NOMO-1 (cell line): ENCODE data around the gene CLDN18.

Source experiments
- DNase-seq, 2 experiments: peaks; one replicate each; lab custom pipeline; 2025; ENCODE audit not compliant: unreplicated experiment in 2 of 2; lab: John Stamatoyannopoulos, UW

Gene CLDN18

DNA sequence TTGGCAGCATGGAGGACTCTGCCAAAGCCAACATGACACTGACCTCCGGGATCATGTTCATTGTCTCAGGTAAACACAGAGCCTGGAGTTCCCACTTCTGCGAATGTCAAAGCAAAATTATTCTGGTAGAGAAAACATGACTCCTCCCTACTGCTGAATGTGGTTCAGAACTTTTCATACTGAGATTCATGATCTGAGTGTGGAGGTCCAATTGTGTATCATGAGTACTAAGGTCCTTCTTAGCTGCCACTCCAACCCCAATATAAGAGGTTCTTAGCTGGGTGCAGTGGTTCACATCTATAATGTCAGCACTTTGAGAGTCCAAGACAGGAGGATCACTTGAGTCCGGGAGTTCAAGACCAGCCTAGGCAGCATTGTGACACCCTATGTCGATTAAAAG is 13.8 kb downstream of the CLDN18 start:
- DNase-seq = no peak

DNA sequence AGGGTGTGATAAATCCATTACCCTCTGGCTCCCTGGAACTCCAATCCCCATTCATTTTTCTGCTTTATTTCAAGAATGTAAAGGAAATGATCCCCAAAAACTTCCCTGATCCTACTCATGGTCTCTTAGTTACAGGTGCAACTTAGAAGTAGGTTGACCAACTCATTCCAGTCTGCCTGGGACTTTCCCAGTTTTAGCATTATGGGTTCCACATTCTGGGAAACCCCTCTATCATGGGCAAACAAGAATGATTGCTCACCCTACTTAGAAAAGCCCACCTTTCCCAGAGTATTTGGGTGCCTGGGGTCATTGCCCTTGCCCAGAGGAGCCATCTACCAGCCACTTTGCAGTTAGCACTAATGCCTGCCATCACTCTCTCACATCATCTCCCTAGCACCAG is 15.6 kb downstream of the CLDN18 start:
- no peak for DNase-seq

DNA sequence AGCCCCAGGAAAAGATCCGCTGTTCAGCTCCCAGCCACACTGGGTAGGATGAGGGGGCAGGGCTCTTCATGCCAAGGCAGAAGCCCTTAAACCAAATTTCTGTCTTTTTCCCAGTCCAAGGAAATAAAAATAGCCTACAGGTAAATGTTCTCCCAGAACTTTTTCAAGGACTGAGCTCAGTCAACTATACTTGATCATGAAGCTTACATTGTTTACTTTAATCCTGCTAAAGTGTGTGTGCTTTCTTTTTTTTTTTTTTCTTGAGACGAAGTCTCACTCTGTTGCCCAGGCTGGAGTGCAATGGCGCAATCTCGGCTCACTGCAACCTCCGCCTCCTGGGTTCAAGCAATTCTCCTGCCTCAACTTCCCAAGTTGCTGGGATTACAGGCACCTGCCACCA is 17.9 kb downstream of the CLDN18 start:
- DNase-seq = no peak

DNA sequence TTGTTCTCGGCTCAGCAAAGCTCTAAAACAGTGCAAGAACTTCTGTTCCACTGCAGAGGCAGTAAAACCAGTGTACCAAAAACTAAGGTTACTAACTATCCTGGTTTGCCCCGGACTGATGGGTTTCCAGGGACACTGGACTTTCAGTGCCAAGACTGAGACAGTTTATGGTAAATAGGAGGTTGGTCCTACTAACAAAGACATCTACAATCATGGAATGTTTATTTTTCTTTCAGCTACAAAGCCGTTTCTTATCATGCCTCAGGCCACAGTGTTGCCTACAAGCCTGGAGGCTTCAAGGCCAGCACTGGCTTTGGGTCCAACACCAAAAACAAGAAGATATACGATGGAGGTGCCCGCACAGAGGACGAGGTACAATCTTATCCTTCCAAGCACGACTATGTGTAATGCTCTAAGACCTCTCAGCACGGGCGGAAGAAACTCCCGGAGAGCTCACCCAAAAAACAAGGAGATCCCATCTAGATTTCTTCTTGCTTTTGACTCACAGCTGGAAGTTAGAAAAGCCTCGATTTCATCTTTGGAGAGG is 20.8 kb downstream of the CLDN18 start:
- no peak for DNase-seq

DNA sequence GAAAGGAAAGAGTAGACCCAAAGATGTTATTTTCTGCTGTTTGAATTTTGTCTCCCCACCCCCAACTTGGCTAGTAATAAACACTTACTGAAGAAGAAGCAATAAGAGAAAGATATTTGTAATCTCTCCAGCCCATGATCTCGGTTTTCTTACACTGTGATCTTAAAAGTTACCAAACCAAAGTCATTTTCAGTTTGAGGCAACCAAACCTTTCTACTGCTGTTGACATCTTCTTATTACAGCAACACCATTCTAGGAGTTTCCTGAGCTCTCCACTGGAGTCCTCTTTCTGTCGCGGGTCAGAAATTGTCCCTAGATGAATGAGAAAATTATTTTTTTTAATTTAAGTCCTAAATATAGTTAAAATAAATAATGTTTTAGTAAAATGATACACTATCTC is 21.6 kb downstream of the CLDN18 start:
- no peak for DNase-seq

DNA sequence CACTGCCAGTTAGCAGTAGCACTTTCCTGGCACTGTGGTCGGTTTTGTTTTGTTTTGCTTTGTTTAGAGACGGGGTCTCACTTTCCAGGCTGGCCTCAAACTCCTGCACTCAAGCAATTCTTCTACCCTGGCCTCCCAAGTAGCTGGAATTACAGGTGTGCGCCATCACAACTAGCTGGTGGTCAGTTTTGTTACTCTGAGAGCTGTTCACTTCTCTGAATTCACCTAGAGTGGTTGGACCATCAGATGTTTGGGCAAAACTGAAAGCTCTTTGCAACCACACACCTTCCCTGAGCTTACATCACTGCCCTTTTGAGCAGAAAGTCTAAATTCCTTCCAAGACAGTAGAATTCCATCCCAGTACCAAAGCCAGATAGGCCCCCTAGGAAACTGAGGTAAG is 22.6 kb downstream of the CLDN18 start:
- DNase-seq = no peak

DNA sequence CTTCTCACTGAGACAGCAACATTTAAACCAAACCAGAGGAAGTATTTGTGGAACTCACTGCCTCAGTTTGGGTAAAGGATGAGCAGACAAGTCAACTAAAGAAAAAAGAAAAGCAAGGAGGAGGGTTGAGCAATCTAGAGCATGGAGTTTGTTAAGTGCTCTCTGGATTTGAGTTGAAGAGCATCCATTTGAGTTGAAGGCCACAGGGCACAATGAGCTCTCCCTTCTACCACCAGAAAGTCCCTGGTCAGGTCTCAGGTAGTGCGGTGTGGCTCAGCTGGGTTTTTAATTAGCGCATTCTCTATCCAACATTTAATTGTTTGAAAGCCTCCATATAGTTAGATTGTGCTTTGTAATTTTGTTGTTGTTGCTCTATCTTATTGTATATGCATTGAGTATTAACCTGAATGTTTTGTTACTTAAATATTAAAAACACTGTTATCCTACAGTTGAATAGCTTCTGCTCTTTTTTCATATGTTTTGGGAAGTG is 23.3 kb downstream of the CLDN18 start:
- DNase-seq = no peak

DNA sequence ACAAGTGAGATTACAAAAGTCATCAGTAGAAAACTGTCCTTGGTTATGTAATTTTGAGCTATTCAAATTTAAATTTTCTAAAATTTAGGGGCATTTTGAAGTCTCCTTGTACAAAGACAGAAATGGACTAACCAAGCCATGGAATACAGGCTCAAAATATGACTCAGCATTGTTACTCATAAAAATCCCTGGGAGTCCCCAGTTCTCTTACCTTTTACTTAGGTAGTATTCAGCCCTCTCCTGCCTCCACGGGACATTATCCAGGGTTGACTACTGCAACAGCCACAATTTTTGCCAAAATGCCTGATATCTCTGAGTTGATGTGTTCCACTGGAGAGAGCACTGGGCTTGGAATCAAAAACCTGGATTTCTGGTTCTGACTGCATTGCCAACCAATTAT is 25.0 kb downstream of the CLDN18 start:
- no peak for DNase-seq

DNA sequence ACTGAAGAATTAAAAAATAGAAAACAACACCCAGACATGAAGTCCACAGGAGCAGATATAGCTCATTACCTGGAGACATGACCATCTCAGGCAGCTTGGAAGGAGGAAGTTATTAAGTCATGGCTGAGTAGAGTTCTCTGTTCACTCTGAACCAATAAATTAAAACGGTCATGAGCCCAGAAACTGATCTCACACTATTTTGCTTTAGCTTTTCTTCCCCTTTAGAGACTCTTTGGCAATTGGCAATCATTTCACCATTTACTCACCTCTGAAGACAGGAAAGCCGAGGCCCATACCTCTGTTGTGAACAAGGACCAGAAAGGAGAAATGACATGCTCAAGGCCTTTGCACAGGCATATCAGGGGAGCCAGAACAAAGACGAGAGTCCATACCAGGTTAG is 26.6 kb downstream of the CLDN18 start:
- DNase-seq = peak; percentile 89 to 96

DNA sequence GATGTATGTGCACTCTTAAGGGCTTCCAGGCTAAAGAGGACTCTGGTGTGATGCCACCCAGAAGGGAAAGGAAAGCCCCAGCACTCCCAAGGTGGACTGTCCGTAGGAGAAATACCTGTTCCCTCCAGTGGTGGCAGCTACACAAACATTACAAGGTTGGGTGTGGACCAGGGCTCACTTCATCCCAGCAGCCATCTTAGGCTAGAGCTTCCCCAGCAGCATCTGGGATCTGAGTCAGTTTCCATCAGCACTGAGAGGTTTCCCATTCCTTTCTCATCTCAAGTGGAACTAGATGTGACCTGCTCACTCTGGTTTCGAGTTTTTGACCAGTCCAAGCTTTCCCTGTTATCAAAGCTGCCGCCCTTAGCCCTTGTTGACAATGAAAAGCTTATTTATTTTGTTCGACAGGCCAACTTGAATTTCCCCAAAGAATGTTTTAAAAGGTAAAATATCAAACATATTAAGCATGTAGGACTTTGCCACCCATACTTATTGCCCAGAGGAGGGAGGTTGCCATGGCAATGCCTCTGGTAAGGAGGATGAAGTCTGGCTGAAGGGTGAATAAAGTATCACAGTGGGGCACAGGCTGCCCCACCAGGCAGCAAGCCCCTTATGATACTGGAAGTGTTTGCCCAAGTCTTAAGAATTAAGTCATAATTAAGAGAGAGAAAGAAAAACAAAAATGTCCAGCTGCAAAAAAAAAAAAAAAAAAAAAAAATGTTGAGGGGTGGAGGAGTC is 28.9 kb downstream of the CLDN18 start:
- no peak for DNase-seq

DNA sequence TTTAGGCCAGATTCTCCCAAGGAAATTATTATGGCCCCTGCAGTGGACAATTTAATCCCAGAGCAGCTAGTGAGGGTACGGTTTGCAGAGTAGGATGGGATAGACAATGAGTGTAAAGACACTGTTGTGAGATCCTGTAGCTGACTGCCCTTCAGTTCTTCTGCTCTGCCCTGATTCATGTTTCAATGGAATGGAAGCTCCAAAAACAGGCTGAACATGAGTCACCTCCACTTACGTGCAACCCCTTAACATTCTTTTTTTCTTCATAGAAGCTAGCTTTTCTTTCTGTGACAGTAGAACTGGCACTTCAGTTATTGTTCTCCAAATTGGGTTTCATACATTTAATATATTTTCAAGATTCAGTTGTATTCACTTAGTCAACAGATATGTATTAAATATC is 32.1 kb downstream of the CLDN18 start:
- DNase-seq = no peak

DNA sequence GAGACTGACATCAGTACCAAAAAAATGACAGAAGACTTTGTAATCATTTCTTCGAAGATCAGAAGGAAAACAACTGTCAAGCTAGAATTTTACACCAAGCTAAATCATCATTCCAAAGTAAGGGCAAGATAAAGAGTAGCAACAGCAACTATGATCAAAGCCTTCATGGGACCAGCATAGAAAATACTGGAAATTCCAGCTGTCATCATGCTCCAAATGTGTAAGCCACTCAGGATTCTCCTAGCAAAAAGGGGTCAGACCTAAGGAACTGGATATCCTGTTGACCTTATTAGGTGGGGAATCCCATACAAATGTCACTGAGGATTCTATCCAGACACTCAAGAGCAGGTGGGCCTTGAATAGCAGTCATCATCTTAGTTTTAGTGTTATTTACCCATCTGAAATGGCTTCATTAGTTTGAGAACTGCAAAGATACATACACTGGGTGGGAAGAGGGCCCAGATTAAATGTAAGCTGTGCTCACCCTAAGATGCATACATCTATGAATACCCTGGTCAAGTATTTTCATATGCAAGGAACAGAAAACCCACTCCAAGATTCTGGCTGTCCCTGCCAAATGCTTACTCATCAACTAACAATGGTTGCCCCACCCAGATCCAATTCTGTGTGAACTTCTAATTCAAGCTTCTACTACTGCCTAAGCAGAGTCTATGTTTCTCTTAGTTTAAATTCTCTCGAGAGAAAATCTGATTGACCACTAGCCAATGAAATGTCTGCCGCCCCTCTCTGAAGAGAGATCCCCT is 33.5 kb downstream of the CLDN18 start:
- no peak for DNase-seq

DNA sequence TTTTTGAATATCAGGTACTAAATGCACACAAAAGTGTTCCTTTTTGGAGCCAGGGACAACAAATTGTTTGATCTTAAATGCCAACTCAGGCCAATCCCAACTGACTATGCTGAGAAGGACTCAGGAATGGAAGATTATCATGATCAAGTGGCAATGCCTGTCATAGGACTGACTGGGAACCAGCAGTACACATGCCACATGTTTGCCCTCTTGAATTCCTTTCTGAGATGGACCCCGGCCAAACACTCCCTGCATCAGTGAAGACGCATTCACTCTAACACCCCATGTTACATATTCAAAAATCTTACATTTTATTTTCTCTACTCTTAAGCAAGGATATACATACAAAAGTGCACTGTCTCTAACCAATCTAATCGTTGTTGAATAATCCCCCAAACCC is 36.1 kb downstream of the CLDN18 start:
- DNase-seq = no peak

DNA sequence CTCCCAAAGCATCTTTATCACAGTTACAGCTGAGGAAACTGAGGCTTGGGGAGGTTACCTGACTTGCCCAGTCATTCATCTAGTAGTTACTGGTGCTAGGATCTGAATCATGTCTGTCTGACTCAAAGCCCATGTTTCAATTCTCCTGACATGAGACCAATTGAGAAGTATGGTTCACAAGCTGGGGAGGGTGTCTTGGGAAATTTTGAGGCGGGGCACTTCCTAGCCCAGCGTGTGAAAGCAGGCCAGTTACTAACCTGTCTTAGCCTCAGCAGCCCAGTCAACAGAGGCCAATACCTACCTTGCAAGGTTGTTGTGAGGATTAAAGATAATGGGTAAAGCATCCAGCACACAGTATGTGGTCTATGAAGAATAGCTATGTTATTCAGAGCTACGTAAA is 37.0 kb downstream of the CLDN18 start:
- DNase-seq = no peak

DNA sequence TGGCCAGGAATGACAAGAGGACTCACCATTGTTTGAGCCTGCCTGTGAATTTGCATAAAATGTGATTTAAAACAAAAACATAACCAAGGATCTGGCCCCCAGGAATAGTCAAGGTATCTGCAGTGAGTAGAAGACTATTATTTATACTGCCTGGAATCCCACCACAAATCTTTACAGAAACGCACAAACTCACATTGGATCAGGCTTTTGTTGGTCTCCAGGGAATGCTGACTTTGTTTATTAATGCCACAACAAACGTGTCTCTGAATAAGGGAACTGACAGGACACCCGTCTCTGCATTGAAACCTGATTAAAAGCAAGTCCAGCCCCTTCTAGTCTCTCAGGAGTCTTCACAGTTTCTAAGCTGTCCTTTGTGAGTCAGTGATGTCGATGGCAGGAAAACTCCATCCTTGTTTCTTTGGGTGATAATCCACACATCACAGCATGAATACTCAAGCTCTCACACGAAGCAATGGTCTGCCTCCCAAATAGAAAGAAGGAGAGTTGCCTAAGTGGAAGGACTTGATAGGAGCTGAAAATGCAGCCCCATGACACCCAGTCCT is 37.7 kb downstream of the CLDN18 start:
- no peak for DNase-seq

DNA sequence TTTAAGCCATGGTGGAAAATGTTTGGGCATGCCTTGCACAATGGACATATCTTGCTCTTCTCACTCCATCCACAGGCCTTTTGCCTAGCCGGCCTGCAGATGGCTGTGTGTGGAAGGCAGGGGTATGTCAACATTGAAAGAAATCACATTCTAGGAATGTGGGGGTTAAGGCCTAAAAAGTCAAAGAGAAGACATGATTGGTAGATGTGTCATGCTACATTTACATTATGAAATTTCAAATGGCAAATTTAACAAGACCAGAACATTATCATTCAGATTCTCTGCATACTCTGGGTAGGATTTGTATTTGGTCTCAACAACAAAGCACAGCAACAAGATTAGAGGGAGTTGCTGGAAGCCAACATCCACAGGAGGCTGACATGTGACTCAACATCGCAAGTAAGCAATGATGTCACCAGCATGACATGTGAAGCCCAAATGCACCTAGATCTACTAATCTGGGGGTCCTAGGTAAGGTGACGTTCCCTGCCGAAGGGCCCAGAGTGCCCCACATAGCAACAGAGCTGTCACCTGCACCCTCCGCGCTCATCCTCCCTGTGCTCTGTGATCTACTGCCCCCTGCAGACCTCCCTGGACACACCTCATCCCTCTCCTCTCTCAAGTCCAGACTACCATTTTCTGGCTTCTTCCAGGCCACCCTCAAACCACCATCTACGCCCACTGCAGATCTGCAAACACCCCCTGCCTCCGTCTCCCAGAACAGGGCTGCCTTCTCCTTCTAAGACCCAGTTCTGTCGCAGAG is 39.4 kb downstream of the CLDN18 start:
- no peak for DNase-seq

DNA sequence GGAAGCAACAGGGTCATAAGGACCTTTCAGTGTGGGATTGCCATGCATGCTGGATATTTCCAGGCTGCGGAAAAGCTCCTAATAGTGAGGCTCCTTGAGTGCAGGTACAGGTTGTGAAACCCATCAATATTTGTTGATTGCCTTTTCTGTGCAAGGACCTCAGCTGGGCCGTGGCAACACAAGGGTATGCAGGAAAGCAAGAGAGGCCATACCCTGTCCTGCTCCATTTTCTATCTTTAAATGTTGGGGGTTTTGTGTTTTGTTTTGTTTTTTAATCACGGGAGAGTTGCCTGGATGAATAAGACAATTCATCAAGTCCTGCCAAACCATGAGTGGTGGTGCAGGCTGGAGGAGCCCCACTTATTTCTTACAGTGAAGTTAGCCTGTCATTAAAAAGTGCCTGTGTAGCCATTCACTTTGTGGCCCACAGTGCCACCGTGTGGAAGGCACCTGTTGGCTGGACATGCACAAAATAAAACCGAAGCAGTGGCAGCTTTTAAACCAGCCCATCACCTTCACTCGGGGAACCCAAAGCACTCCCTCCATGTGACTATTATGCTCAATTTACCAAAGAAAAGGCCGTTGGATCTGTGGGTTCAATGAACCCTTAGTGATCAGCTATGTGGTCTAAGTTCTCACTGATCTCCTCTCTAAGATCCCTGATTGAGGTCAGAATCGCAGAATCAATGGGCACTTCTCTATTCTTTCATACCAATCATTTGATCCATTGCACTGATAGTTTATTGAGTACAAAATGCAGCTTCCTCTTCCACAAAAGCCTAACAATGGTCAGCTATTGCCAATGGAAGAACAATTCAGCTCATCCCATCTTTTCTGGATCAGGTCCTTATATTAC is 42.2 kb downstream of the CLDN18 start:
- peak; percentile 37 to 64 for DNase-seq

DNA sequence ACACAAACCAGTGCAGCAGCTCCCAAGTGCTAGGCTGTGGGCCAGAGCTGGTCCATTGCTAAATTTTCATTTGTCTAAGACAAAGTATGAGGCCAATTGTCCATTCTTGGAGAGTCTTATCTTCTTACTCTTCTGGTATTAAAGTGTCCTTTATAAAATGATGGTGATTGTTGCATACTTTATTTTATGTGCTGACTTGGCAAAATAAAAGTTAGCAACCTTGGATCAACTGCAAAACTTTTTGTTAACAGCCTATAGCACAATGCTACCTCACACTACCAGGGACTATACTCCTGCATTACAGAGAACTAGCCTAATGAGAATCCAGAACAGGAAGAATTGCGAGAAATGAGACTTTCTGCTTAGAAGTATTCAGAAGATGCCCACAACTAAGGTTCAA is 44.1 kb downstream of the CLDN18 start:
- DNase-seq = no peak

DNA sequence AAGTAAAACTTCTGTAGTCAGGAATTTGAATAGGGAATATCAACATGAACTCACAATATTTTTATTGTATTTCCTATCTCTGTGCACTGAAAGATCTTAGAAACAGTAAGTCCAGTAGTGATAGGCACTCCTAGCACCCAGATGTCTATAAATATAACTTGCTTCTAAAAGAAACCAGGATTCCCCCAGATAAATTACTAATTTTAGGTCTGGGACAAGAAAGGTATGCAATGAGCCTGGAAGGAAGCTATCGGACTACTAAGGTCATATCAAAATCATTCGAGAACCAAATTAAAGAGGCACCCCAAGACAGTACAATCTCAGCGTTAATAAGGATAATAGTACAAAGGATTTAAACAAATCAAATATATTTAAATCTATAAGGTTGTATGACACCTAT is 47.4 kb downstream of the CLDN18 start:
- no peak for DNase-seq

DNA sequence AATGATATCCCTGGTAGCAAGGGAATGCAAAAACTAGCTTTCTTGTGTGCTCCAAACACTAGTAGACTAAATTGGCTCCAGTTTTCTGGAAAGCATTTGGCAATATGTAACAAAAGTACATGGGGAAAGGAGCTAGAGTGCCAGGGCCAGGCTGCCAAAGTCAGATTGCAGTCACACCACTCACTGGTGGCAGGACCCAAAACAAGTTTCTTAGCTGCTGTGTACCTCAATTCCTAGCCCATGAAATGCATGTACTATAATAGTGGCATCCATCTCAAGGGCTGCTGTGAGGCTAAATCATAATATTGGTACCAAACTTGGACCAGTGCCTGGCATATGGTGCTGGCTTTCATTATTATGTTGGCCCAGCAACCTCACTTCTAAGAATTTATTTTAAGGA is 49.3 kb downstream of the CLDN18 start:
- DNase-seq = no peak
